ENCODE measurements around the gene MVK. TPM values are rescaled to one million over a fixed set of nuclear protein-coding genes. Genes with fewer than 3 reads are reported as not detected.

The MVK gene
- polyA plus RNA-seq, 1 experiment, result 4.7 TPM

- POLR2A ChIA-PET, result no interaction called here
- H3K27me3 ChIP-seq (ENCODE audit: control insufficient read depth, insufficient read depth, low read length), result peaks cover 40% of the 10 kb centered on the region
- no peak for DNase-seq (ENCODE audit: low read depth, low spot score)
- H3K9me3 ChIP-seq (ENCODE audit: control insufficient read depth, insufficient read depth, low read length), result no peaks in the 10 kb centered on the region; the same call in 1 of the 2 replicates
- H3K4me3 ChIP-seq (ENCODE audit: low read depth, low read length), result no peak overlapping the region
- TF ChIP-seq CTCF (IDR thresholded peaks at IDR 0.05; ENCODE audit: low read depth, low read length), result no peak
- CTCF ChIA-PET, result interaction anchor here (1.6 to 3.0 kb wide), 2 partner anchors 11 to 167 kb away, joined by 5 to 26 read pairs; no protein-coding TSS in a partner anchor
- no peak overlapping the region for H3K27ac ChIP-seq (ENCODE audit: low read depth, low read length)
Measured at GRCh38 chr12:109608270-109608669, 34.7 kb downstream of the MVK start.

- no peak overlapping the region for H3K27ac ChIP-seq (ENCODE audit: low read depth, low read length)
- CTCF ChIA-PET, result interaction anchor here (1.6 to 2.3 kb wide), 2 partner anchors 11 to 166 kb away, joined by 5 read pairs; no protein-coding TSS in a partner anchor
Measured at GRCh38 chr12:109608793-109609192, 35.2 kb downstream of the MVK start.

GRCh38 chr12:109609342-109609741 lies 35.7 kb downstream of the MVK start:
- CTCF ChIA-PET, result interaction anchor here (2.3 kb wide), 1 partner anchor 12 kb away, joined by 5 read pairs; no protein-coding TSS in a partner anchor
- Histone ChIP-seq H3K4me3 (ENCODE audit: low read depth, low read length) (no peak overlapping the region), H3K9me3 (ENCODE audit: control insufficient read depth, insufficient read depth, low read length) (no peaks in the 10 kb centered on the region; the same call in 1 of the 2 replicates), H3K27me3 (ENCODE audit: control insufficient read depth, insufficient read depth, low read length) (peaks cover 50% of the 10 kb centered on the region), H3K27ac (ENCODE audit: low read depth, low read length) (no peak overlapping the region)
- POLR2A ChIA-PET, result no interaction called here
- DNase-seq (ENCODE audit: low read depth, low spot score), result no peak
- no peak for TF ChIP-seq CTCF (IDR thresholded peaks at IDR 0.05; ENCODE audit: low read depth, low read length)

More at GRCh38 chr12:109608793-109609192, 35.2 kb downstream of the MVK start:
- no peak overlapping the region for H3K4me3 ChIP-seq (ENCODE audit: low read depth, low read length)
- DNase-seq (ENCODE audit: low read depth, low spot score), result no peak
- H3K27me3 ChIP-seq (ENCODE audit: control insufficient read depth, insufficient read depth, low read length), result peaks cover 45% of the 10 kb centered on the region
- no peaks in the 10 kb centered on the region; the same call in 1 of the 2 replicates for H3K9me3 ChIP-seq (ENCODE audit: control insufficient read depth, insufficient read depth, low read length)
- POLR2A ChIA-PET, result no interaction called here
- no peak for TF ChIP-seq CTCF (IDR thresholded peaks at IDR 0.05; ENCODE audit: low read depth, low read length)

GRCh38 chr12:109610523-109610922 lies 36.9 kb downstream of the MVK start:
- CTCF ChIA-PET, result interaction anchor here (2.3 kb wide), 1 partner anchor 13 kb away, joined by 5 read pairs; no protein-coding TSS in a partner anchor

More at GRCh38 chr12:109610523-109610922, 36.9 kb downstream of the MVK start:
- no peaks in the 10 kb centered on the region; the same call in 1 of the 2 replicates for H3K9me3 ChIP-seq (ENCODE audit: control insufficient read depth, insufficient read depth, low read length)
- no peak for TF ChIP-seq CTCF (IDR thresholded peaks at IDR 0.05; ENCODE audit: low read depth, low read length)
- no peak overlapping the region for H3K4me3 ChIP-seq (ENCODE audit: low read depth, low read length)
- peaks cover 53% of the 10 kb centered on the region for H3K27me3 ChIP-seq (ENCODE audit: control insufficient read depth, insufficient read depth, low read length)
- no peak for DNase-seq (ENCODE audit: low read depth, low spot score)
- H3K27ac ChIP-seq (ENCODE audit: low read depth, low read length), result no peak overlapping the region
- POLR2A ChIA-PET, result no interaction called here
